GM18858 (cell line): ENCODE data around the gene SSU72.
A peak's percentile ranks its signal among the peaks of the same experiment; 100 is the strongest.

Experiments used
- ATAC-seq: cut with Tn5 transposase; IDR thresholded peaks from one replicate; pipeline ENCODE4 v1.9.1; 2021; ENCODE audit not compliant: unreplicated experiment

The SSU72 gene

GRCh38 chr1:1574721-1575537 is at the start of gene SSU72:
TSS of gene SSU72 (minus strand) at chr1:1574863. CDS start at chr1:1574557, 306 bp downstream.
- ATAC-seq = peak; percentile 64

DNA sequence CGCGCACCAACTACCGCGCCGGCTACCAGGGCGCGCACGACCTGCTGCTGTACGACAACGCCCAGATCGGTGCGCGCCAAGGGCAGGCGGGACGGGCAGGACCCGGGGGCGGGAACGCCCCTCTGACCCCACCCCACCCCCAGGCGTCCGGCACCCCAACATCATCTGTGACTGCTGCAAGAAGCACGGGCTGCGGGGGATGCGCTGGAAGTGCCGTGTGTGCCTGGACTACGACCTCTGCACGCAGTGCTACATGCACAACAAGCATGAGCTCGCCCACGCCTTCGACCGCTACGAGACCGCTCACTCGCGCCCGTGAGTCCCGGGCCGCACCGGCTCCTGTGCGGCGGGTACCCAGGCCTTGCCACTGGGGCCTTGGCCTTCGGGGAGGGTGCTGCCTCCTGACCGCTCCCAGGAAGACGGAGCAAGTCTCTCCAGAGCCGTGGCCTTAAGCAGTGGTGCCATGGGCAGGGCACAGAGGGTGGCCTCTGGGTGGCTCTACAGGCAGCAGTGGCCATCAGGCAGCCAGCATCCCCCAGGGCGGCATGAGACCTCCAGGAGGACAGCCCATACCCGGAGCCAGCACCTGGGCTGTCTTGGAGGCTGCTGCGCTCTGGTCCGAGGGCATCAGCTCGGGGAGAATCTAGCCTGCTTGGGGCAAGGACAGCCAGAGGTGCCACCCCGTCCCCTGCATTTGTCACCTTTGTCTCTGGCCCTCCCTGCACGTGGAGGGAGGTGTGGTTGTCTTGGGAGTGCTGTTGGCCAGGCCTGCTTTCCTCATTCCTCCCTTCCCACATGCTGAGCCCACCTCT is 49.2 kb upstream of the SSU72 start:
- ATAC-seq = no peak

DNA sequence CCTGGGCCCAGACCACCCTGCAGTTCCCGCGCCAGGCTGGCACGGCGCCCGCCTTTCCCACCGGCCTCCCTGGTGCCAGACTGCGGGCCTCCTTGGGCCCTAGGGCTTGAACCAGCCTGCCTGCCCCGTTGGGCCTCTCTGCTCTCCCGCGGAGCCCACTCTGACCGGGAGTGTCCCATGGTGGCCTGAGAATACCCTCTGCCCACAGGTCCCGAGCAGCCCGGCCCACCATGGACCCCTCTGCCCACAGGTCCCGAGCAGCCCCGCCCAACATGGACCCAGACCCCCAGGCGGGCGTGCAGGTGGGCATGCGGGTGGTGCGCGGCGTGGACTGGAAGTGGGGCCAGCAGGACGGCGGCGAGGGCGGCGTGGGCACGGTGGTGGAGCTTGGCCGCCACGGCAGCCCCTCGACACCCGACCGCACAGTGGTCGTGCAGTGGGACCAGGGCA is 48.5 kb upstream of the SSU72 start:
- no peak for ATAC-seq

DNA sequence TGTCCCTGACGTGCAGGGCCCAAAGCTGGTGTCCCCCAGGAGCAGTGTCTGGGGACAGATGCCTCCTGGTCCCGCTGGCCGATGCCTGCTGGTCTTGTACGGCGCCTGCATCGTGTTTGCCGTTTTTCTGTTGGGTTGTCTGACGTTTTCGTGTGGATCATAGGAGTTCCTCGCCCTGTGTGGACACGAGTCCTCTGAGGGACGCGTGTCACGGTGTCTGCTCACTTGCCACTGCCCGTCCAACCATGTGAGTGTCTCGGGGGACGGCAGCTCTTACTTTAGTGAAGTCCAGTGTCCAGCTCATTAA is 48.1 kb upstream of the SSU72 start:
- ATAC-seq = no peak

DNA sequence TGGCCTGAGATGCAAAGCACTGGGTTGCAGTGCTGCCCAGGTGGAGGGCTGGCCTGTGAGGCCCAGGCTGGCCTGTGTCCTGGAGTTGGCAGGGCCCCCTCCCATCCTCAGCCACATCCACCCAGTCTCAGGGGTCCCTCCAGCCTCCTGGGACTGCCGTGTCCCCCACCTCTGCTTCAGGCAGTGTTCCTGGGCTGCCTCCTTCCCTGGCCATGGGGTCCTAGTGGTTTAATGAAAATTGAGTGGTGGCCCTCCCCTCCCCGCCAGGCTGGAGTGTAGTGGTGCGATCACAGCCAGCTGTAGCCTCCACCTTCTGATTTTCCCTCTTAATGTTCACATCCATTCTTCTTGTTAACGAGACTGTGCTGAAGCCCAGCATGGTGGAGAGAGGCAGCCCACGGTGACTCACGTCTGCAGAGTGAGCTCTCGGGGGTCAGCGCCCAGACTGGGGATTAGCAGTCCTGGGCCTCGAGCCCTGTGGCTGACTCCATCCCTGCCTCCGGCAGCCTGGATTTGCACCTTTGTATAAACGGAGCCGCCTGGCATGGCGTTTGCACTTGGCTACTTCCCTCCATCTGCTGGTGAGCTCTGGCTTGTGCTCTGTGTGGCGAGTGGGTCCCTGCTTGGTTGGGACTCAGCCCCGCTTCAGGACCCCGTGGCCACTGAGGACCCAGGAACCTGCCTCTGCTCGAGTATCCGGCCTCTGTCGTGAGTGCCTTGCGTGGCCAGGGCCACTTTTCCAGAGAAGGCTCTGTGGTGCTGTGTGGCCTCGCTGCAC is 47.5 kb upstream of the SSU72 start:
- ATAC-seq = no peak

DNA sequence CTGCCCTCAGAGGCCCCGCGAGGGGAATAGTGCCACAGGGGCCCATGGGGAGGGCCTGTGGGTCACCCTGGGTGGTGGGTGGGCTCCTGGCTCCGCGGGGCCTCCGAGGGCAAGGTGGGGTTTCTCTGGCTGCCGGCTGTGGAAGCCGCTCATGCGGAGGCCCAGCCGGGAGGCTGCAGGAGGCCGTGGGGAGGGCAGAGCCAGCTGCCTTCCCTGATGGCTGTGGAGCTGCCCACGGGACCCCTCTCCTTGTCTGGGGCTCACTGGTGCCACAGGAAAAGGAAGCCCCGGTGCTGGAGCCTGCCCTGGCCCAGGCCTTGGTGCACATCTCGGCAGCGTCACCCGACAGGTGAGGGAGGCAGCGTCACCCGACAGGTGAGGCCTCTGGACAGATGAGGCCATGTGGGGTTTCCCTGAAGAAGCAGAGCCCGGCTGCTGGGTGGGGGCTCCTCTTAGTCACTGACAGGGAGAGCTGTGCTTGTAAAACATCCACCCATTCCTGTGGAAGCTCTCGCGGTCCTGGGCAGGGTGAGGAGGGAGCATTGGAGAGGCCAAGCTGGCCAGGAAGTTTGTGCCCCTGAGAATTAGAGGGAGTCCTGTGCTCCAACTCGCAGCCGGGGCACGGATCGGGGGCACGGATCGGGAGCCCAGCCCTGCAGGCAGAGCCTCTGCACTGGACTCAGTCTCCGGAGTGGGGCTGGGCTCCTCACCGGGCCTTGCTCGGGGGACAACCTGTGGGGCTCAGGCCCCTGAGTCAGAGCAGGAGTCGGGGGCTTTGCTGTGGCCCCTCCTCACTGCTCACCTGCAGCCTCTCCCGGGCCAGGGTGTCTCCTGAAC is 46.7 kb upstream of the SSU72 start:
- ATAC-seq = no peak

DNA sequence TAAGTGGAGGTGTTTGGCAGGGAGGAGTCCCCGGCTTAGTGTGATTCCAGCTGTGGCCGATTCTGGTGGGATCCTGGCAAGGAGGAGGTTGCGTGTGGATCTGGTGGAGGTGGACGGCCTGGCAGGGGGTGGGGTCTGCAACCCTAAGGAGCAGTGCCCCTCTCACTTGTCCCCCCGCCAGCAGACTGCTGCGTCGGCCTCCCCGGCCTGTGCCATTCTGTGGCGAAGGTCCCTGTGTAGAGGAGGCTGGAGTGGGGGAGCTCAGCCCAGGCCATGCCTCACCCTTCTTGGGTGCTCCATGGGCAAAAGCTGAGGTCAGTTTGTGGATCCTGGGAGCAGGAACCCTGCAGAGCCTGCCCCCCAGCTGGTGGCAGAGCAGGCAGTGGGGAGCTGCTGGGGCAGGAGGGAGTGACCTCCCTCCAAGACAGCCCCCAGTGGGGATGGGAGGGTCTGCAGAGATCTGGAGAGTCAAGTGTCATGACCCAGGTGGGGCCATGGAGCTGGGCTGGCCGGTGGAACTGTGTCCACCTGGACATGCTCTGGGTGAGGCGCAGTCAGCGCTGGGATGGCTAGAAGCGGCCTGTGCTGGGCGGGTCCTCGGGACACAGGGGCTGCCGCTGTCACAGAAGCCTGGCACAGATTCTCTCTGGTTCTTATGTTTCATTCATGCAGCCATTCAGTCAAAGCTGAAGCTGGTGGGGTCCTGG is 45.9 kb upstream of the SSU72 start:
- no peak for ATAC-seq

- ATAC-seq = no peak
These were observed 45.3 kb upstream of the SSU72 start for GRCh38 chr1:1619917-1620361.

- ATAC-seq = no peak
These were observed 43.9 kb upstream of the SSU72 start for GRCh38 chr1:1618396-1619068.

DNA sequence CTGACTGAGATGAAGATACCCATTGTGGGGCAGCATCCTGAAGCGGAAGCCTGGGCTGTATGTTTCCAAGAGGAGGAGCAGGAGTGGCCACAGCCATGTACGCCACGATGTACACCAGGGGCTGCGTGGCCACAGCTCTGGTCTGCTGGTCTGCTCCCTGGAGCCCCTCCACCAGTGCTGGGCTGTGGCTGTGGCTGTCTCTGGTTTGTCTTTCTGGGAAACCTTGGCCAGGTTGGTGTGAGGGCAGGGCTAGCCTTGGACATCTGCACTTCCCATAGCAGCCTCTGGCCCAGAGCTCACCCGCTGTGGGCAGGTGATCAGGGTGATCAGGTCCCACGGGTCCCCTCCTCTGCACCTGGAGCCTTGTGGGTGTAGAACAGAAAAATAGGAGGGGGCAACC is 43.3 kb upstream of the SSU72 start:
- ATAC-seq = no peak

- ATAC-seq = no peak
These were observed 42.9 kb upstream of the SSU72 start for GRCh38 chr1:1617516-1617915.

DNA sequence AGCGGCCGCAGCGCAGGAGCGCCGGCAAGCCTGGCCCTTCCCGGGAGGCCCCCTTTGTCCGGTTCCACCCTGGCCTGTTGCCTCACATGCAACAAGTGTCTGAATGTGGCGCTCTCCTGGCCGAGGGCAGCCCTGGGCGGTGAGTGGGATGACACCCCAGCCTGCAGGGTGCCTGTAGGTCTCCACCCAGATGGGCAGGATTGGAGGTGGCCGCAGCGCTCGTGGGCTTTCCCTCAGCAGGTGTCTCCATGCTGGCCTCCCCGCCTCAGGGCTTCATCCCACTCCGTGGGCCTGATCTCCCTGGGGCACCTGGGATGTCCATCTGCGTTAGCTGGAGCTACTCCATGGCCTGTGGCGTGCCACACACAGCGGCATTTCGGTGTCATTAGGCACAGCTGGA is 42.2 kb upstream of the SSU72 start:
- ATAC-seq = no peak

DNA sequence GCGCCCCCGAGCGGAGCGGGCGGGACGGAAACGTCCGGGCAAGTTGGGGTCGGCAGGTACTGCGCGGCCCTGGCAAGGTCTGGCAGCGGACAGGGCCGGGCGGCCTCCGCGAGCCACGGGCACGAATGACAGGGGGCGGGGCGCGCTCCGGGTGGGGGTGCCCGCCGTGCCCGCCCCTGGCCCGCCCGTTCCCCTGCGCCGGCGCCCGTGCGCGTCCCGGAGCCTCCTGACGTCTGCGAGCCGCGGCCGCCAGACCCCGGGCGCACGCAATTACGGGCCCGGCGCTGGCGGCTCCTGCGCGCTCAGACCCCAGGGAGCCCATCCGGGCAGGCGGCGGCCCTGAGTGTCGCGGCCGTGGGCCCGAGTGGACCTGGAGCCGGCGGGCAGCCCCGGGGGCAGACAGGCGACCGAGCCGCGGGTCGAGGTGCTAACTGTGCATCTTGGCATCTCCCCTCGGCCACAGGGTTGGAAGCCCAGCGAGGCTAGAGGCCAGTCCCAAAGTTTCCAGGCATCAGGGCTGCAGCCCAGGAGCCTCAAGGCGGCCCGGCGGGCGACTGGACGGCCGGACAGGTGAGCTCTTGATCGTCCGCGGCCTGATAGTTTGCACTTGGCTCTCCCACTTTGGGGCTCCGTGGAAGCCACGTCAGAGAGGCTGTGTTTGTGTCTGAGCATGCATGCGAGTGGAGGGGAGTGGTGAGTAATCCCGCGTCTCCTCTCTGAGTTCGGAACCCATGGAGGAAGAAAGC is 41.6 kb upstream of the SSU72 start:
- ATAC-seq = peak; percentile 12

GRCh38 chr1:1615256-1616044 is 40.8 kb upstream of the SSU72 start, which contains the start of gene MIB2:
TSS of gene MIB2 (plus strand) at chr1:1615500. CDS start at chr1:1623453, 7,953 bp downstream.
- ATAC-seq = peak; percentile 71

GRCh38 chr1:1614954-1615255 is 40.2 kb upstream of the SSU72 start:
- no peak for ATAC-seq

GRCh38 chr1:1614204-1614953 is 39.7 kb upstream of the SSU72 start:
- ATAC-seq = no peak

DNA sequence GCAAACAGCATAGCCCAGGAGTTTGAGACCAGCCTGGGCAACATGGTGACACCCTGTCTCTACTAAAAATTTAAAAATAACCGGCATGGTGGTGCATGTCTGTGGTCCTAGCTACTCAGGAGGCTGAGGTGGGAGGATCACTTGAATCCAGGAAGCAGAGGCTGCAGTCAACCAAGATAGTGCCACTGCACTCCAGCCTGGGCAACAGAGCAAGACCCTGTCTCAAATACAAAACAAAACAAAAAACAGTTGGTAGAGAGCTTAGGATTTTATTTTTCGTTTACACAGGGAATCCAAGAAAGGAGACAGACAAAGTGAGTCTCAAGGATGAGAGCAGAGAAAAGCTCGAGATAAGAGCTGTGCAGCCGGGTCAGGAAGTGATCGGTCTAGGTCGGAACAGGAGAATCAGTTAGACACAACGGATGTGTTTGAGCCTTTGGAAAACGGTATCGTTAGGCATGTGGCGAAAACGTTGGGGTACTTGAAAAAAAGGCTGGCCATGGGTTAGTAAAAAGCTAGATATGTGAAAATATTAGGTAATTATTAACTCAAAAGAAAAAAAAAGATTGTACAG is 38.9 kb upstream of the SSU72 start:
- ATAC-seq = no peak
